ENCODE results near the gene GBGT1. TPM values are rescaled to one million over a fixed set of nuclear protein-coding genes. Genes with fewer than 3 reads are reported as not detected.
A peak's percentile ranks its signal among the peaks of the same experiment; 100 is the strongest.
"Not testable (repeated sequence)": the region's sequence is repeated elsewhere in the genome, so short reads cannot be mapped to it uniquely, and the experiment has no call there.

The GBGT1 gene
- total RNA-seq, 1 donor from 2014 or later = 2.0 TPM

DNA sequence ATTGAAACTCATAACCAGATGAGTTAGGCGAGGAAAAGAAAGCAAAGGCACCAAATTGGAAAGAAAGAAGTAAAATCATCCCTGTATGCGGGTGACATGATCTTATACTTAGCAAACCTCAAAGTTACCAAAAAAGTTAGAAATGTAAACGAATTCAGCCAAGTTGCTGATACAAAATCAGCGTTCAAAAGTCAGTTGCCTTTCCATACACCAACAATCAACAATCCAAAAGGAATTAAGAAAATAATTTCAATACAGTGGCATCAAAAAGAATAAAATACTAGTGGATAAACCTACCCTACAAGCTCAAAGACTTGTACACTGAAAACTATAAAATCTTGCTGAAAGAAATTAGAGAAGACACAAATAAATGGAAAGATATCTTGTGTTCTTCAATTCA is 30.9 kb upstream of the GBGT1 start:
- ATAC-seq = no peak

DNA sequence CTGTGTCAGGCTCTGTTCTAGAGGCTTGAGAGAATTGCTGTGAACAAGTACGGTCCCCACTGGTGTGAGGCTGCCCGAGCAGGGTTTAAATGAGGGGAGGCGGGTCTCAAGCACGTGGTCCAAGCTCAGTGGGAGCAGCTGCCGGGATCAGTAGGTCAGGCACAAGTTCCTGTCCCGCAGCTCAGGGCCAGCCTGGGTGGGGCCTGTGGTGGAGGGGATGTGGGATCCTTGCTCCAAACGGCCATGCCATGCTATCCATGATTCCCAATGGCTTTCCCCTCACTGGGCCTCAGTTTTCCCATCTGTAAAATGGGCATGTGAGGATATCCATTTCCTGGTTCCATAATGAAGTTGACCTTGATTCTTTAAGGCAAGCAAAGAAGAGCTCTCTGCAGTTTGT is 28.3 kb upstream of the GBGT1 start:
- no peak for ATAC-seq

GRCh38 chr9:133189826-133190225 is 26.1 kb upstream of the GBGT1 start:
- ATAC-seq = no peak

DNA sequence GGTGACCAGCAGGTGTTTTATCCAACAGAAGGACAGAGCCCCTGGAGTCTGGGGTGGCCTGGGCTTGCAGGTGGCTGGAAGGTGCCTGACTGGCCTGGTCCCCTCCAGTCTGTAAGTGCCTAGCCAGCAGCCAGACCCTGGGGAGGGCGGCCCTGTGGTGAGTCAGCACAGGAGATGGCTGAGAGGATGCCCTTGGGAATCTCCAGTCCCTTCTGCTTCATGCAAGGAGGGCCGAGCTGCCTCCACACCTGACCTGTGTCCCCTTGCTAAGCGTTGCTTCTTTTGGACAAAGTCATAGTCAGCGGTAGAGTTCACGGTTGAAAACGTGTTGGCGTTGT is 25.1 kb upstream of the GBGT1 start:
- no peak for ATAC-seq

DNA sequence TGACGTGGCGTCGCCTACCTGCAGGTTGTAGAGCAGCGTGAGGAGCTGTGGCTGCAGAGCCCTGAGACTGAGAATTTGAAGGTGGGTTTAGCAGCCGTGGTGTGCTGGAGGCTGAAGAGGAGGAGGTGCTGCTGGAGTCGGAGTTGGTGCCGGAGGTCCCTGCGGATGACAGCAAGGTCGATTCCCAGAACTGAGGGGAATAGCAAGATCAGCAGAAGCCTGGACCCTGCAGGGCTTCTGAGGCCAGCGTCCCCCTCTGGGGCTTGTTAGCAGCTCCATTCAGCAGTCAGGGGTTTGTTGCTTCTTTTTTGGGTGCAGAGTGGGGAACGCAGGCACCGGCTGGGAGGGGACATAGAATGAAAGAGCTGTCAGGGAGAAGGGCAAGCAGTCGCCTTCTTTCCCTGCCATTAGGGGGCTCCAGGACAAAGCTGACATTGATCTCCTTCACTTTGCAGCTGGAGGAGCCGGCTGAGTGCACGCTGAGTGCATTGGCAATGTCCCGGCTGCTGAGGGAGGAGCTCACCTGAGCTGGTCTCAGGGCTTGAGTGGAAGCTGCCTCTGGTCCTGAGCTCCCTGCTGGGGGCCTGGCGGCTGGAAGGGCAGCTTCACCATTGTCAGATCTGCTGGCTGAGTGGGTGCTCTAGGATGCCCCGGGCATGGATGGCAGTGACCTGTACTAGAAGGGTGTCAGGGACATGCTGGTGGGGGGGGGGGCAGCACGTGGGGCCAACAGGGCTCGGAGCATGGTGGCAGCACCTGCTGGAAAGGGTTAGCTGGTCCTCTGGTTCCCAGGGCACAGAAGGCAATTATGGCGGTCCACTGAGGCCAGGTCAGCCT is 24.5 kb upstream of the GBGT1 start:
- peak; percentile 35 for ATAC-seq

DNA sequence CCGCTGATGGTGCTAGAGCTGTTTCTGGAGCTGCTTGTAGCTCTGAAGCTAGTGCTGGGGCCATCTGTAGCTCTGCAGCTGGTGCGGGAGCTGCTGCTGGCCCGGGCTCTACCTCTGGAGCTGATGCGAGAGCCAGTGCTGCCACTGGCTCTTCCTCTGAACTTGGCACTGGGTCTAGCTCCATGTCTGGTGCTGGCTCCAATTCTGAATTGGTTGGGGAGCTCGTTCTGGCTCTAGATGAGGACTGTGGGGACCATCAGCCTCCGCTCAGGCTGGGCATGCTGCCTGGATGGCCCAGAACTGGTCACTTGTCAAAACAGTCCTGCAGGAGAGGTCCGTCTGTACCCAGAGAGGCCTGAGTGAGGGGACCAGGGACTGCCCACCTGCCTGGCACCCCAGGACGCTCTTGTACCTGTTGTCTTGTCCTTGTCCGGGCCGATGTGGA is 23.9 kb upstream of the GBGT1 start:
- ATAC-seq = no peak

DNA sequence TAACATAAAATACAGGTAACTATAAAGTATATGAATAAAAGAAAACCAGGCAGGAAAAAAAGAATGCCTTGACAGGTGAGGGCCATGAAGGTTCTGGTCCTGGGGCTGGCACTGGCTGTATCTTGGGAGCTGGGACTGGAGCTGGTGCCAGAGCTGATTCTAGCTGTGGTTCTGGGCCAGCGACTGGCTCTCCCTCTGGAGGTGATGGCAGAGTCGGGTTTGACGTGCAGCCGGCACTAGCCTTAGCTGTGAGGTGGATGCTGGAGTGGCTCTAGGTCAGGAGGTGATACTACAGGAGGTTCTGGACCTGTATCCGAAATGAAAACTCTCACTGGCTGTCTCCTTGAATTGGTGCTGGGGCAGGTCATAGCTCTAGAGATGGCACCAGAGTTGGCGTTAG is 23.0 kb upstream of the GBGT1 start:
- no peak for ATAC-seq

DNA sequence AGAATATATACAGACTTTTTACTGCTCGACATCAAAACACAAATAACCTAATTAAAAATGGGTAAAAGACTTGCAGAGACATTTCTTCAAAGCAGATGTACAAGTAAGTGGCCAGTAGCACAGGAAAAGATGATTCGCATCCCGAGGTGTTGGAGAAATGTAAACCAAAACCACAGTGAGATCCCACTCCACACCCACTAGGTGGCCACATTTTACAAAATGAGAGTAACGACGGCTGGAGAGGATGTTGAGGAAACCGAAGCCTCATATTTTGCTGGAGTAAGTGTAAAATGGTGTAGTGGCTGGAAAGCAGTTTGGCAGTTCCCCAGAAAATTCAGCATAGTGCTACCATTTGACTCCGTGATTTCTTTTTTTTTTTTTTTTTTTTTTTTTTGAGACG is 21.3 kb upstream of the GBGT1 start:
- peak; percentile 60 for ATAC-seq

DNA sequence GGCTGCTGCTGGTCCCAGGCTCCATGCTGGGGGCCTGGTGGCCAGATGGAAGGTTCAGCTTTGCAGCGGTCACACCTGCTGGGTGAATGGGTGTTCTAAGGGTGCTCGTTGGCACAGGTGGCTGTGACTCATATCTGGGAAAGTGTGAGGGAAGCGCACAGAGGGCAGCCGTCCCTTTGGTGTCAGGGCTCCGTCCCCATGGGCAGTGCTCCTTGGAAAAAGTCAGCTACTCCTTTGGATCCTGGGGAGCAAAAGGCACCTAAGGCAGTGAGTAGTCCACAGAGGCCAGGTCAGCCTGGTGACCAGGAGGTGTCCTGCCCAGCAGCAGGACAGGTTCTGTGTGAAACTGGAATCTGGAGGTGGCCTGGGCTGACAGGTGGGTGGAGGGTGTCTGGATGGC is 18.4 kb upstream of the GBGT1 start:
- no peak for ATAC-seq

- ATAC-seq = no peak
Observed at GRCh38 chr9:133181561-133181960, 17.8 kb upstream of the GBGT1 start.

DNA sequence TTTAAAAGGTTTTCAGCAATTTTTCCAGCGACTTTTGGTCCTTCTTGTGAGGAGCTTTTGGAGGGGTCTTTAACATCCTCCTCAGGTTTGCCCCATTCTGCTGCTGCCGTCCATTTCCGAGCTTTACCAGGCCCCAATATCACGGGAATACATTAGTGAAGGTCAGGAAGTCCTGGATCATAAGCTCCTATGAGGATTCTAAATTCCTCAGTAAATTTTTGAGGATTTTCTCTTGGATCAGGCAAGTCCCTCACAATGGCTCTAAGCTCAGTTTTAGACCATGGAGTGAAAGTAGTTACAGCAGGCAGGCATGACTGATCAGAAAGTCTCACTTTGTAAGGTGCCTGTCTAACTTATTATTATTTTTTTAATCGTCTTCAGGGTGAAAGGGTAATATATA is 17.2 kb upstream of the GBGT1 start:
- no peak for ATAC-seq

- ATAC-seq = no peak
Observed at GRCh38 chr9:133173056-133173455, 9.3 kb upstream of the GBGT1 start.

- ATAC-seq = peak; percentile 10
Observed at GRCh38 chr9:133171161-133171961, 7.6 kb upstream of the GBGT1 start.

DNA sequence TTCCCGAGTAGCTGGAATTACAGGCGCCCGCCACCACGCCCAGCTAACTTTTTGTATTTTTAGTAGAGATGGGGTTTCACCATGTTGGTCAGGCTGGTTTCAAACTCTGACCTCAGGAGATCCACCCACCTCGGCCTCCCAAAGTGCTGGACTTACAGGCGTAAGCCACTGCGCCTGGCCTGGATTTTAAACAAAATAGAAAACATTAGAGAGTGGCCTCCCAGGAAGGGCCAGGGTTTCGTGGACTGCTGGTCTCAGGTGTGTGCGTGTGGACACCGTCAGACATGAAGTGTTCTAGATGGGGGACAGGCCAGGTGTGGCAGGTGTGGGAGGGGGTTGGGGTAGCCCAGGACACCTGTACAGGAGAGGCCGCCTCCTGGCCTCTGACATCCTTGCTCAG is 7.0 kb upstream of the GBGT1 start:
- ATAC-seq = no peak

DNA sequence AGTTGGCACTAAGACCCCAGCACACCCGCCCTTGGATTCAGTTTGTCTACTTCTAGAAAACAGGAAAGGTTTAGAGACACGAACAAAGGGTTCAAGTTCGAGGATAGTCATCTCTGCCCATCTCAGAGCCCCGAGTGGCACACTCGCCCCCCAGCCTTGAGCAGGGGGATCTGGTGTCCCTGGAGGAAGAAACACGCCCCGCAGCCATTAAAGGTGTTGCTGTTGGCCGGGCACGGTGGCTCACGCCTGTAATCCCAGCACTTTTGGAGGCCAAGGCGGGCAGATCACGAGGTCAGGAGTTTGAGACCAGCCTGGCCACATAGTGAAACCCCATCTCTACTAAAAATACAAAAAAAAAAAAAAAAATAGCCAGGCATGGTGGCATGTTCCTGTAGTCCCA is 6.0 kb upstream of the GBGT1 start:
- ATAC-seq = not testable (repeated sequence)

DNA sequence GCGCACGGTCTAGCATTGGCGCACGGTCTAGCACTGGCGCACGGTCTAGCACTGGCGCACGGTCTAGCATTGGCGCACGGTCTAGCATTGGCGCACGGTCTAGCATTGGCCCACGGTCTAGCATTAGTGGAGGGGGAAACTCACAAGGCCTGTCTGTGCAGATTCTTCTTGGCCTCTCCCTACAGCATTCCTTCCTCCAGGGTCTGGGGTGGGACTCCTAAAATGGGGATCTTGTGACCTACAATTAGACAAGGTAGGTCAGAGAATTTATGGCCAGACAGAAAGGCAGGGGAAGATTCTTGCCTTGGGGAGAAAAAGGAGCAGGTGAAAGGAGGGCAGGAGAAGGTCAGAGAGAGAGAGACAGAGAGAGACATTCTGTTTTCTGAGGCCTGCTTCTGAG is 5.4 kb upstream of the GBGT1 start:
- ATAC-seq = no peak

- no peak for ATAC-seq
Observed at GRCh38 chr9:133168432-133168831, 4.7 kb upstream of the GBGT1 start.

DNA sequence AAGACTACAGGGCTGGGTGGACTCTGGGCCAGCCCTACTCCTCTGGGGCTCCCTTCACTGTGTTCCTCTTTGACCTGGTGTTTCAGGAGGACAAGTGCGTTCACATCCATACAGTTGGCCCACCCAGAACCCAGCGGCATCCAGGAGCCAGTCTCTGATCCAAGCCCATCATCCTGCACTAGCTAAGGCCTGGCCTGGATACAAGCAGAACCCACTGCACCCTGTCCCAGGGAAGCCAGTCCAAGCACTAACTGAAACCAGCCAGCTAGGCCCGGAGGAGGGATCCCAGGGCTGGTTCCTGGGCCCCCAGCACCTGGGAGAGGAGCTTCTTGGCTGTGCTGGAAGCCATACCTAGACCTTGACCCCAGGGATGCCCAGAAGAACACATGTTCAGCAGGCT is 4.1 kb upstream of the GBGT1 start:
- no peak for ATAC-seq

DNA sequence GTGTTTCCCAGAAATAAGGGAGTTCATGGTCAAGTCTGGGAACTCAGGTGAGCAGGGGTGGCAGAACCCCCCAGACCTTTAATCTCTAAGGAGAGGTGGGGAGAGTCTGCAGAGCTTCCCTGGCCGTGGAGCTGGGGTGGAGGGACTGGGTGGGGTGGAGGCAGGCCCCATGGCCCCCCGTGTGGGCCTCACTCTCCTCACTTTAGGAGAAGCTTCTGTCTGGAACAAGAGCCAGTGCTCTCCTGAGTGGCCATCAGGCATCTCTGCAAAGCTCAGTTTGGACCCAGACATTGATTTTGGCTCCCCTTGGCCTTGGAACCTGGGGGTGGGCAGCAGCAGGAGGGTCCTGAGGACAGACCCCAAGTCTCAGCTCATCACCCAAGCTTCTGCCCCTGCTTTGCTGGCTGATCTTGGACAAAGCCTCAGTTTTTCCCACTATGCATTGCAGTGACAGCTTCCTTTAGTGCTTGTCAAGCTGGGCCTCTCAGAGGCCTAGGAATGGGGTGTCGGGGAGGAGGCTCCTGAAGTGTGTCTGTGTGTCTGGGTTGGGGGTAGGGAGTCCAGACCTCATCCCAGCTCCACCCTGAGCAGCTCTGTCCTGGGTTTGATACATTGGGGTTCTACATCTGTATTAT is 3.5 kb upstream of the GBGT1 start:
- no peak for ATAC-seq

- ATAC-seq = no peak
Observed at GRCh38 chr9:133166392-133166791, 2.7 kb upstream of the GBGT1 start.

GRCh38 chr9:133165452-133165730 is 1.7 kb upstream of the GBGT1 start:
- ATAC-seq = no peak

GRCh38 chr9:133164191-133164590 is 477 bp upstream of the GBGT1 start:
- no peak for ATAC-seq

GRCh38 chr9:133162861-133163503 is 732 bp downstream of the GBGT1 start:
- ATAC-seq = no peak

All from esophagus mucosa (tissue), 1 donor.